PC-3 (cell line): Measurements from ENCODE around the gene PPP1R3G.

Experiments
- EZH2 ChIP-seq: fragments of 300-600 bp; sonication (generic); IDR thresholded peaks from one replicate; pipeline ENCODE4 v1.6.1; 2017; ENCODE audit warnings: antibody characterized with exemption, mild to moderate bottlenecking, low read length; ENCODE audit not compliant: unreplicated experiment
- EZH2phosphoT487 ChIP-seq: fragments of 300-600 bp; sonication (generic); IDR thresholded peaks from 2 replicates; pipeline ENCODE4 v1.6.1; 2018; ENCODE audit warnings: mild to moderate bottlenecking, antibody characterized with exemption, low read length, borderline replicate concordance
- TF ChIP-seq, protein P1 (sequence below): fragments of 300-600 bp; sonication (generic); conservative IDR thresholded peaks from 2 replicates; pipeline ENCODE4 v1.5.1; 2017; ENCODE audit warnings: antibody characterized with exemption, low read depth, mild to moderate bottlenecking, low read length

DNA sequence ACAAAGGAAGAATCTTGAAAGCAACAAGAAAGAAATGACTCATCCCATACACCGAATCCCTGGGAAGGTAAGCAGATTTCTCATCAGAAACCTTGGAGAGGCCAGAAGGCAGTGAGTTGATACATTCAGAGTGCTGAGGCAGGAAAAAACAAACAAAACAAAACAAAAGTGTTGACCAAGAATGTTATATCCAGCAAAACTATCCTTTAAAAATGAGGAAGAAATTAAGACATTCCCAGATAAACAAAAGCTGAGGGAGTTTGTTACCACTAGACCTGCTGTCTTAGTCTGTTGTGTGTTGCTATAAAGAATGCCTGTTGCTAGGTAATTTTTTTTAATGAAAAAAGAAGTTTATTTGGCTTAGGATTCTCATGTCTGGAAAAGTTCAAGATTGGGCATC lies 33.7 kb upstream of the PPP1R3G start:
- TF ChIP-seq, protein P1, sequence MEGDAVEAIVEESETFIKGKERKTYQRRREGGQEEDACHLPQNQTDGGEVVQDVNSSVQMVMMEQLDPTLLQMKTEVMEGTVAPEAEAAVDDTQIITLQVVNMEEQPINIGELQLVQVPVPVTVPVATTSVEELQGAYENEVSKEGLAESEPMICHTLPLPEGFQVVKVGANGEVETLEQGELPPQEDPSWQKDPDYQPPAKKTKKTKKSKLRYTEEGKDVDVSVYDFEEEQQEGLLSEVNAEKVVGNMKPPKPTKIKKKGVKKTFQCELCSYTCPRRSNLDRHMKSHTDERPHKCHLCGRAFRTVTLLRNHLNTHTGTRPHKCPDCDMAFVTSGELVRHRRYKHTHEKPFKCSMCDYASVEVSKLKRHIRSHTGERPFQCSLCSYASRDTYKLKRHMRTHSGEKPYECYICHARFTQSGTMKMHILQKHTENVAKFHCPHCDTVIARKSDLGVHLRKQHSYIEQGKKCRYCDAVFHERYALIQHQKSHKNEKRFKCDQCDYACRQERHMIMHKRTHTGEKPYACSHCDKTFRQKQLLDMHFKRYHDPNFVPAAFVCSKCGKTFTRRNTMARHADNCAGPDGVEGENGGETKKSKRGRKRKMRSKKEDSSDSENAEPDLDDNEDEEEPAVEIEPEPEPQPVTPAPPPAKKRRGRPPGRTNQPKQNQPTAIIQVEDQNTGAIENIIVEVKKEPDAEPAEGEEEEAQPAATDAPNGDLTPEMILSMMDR = no peak
- no peak for TF ChIP-seq EZH2
- no peak for TF ChIP-seq EZH2phosphoT487
